HEK293 (cell line): Measurements from ENCODE around the gene ARHGAP21.

Experiments used
- ZBTB21 ChIP-seq: fragments of 450-650 bp; formaldehyde crosslinking; IDR thresholded peaks from 2 replicates; pipeline ENCODE4 v1.5.1; 2017; ENCODE audit warnings: missing biosample characterization, missing genetic modification characterization
- TF ChIP-seq, protein P1 (sequence below): fragments of 450-650 bp; formaldehyde crosslinking; IDR thresholded peaks from 2 replicates; pipeline ENCODE4 v1.5.1; 2016; ENCODE audit warnings: missing biosample characterization, missing genetic modification characterization

DNA sequence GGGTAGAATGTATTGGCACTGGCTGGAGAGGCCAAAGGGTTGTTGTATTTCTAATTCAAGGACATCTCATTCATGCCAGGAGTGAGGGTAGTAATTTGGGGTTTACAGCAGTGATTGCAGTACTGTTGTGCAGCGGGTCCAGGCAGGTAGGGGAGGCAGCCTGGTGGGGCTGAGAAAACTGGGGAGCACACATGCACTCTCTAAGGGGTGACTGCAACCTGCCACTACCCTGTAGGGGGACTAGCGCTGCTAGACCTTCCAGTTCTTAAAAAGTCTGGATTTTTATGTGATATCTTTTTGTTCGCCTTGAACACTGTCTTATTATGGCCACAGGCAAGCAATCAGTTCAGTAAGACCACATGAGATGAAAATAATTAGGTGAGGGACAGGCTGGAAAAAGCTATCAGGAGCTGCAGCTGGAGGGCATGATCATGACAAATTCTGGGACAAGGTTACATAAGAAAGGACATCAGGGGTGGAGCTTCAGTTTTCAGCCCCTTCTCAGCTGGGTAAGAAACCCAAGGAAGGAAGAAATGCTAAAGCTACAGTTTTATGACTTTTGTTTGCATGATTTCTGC is 149.0 kb downstream of the ARHGAP21 start:
- TF ChIP-seq, protein P1, sequence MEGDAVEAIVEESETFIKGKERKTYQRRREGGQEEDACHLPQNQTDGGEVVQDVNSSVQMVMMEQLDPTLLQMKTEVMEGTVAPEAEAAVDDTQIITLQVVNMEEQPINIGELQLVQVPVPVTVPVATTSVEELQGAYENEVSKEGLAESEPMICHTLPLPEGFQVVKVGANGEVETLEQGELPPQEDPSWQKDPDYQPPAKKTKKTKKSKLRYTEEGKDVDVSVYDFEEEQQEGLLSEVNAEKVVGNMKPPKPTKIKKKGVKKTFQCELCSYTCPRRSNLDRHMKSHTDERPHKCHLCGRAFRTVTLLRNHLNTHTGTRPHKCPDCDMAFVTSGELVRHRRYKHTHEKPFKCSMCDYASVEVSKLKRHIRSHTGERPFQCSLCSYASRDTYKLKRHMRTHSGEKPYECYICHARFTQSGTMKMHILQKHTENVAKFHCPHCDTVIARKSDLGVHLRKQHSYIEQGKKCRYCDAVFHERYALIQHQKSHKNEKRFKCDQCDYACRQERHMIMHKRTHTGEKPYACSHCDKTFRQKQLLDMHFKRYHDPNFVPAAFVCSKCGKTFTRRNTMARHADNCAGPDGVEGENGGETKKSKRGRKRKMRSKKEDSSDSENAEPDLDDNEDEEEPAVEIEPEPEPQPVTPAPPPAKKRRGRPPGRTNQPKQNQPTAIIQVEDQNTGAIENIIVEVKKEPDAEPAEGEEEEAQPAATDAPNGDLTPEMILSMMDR = no peak
- no peak for TF ChIP-seq ZBTB21 (tag by site-specific recombination)
